Measurements from ENCODE around the gene N4BP2.

N4BP2 gene

GRCh38 chr4:40112027-40112792, 55.6 kb downstream of the N4BP2 start:
- in situ Hi-C loops (cut with MboI; ENCODE audit: low pct_unique_long_range_greater_than_20kb, low sequenced_read_pairs, unreplicated experiment): no loop called here
- TF ChIP-seq CTCF (IDR thresholded peaks at IDR 0.05; ENCODE audit: extremely low read depth, insufficient read depth, missing control alignments): no peak
- DNase-seq (ENCODE audit: low spot score): no peak

- TF ChIP-seq CTCF (IDR thresholded peaks at IDR 0.05; ENCODE audit: extremely low read depth, insufficient read depth, missing control alignments): no peak
- no peak for DNase-seq (ENCODE audit: low spot score)
- in situ Hi-C loops (cut with MboI; ENCODE audit: low pct_unique_long_range_greater_than_20kb, low sequenced_read_pairs, unreplicated experiment): no loop called here
Observed at GRCh38 chr4:40114206-40114605, 57.6 kb downstream of the N4BP2 start.

- no peak for TF ChIP-seq CTCF (IDR thresholded peaks at IDR 0.05; ENCODE audit: extremely low read depth, insufficient read depth, missing control alignments)
- in situ Hi-C loops (cut with MboI; ENCODE audit: low pct_unique_long_range_greater_than_20kb, low sequenced_read_pairs, unreplicated experiment): no loop called here
- no peak for DNase-seq (ENCODE audit: low spot score)
Observed at GRCh38 chr4:40118861-40119260, 62.2 kb downstream of the N4BP2 start.

- DNase-seq (ENCODE audit: low spot score): no peak
- TF ChIP-seq CTCF (IDR thresholded peaks at IDR 0.05; ENCODE audit: extremely low read depth, insufficient read depth, missing control alignments): no peak
- in situ Hi-C loops (cut with MboI; ENCODE audit: low pct_unique_long_range_greater_than_20kb, low sequenced_read_pairs, unreplicated experiment): no loop called here
Observed at GRCh38 chr4:40119344-40119743, 62.7 kb downstream of the N4BP2 start.

GRCh38 chr4:40121515-40121914, 64.9 kb downstream of the N4BP2 start:
- no peak for DNase-seq (ENCODE audit: low spot score)

GRCh38 chr4:40122941-40123340, 66.3 kb downstream of the N4BP2 start:
- no peak for DNase-seq (ENCODE audit: low spot score)
- TF ChIP-seq CTCF (IDR thresholded peaks at IDR 0.05; ENCODE audit: extremely low read depth, insufficient read depth, missing control alignments): no peak
- in situ Hi-C loops (cut with MboI; ENCODE audit: low pct_unique_long_range_greater_than_20kb, low sequenced_read_pairs, unreplicated experiment): no loop called here

More at GRCh38 chr4:40121515-40121914, 64.9 kb downstream of the N4BP2 start:
- in situ Hi-C loops (cut with MboI; ENCODE audit: low pct_unique_long_range_greater_than_20kb, low sequenced_read_pairs, unreplicated experiment): no loop called here
- TF ChIP-seq CTCF (IDR thresholded peaks at IDR 0.05; ENCODE audit: extremely low read depth, insufficient read depth, missing control alignments): no peak
